Ascending aorta (tissue), 2 donors: Measurements from ENCODE around the gene PGGHG. TPM values are rescaled to one million over a fixed set of nuclear protein-coding genes. Genes with fewer than 3 reads are reported as not detected.

ENCODE experiments used
- DNase-seq, 2 donors: peaks; one replicate each; pipeline ENCODE4 v3.0.0-alpha.2; 2019; ENCODE audit warnings: low spot score in 2 of 2
- H3K27ac ChIP-seq, 2 donors: fragments of 200-600 bp; sonication (generic); one replicate each; pipeline ENCODE4 v1.5.1; 2016 to 2017; ENCODE audit warnings: mild to moderate bottlenecking in 1 of 2
- H3K27me3 ChIP-seq: fragments of 200-600 bp; sonication (generic); one replicate; pipeline ENCODE4 v1.5.1; 2017
- H3K36me3 ChIP-seq, 2 donors: fragments of 200-600 bp; sonication (generic); one replicate each; pipeline ENCODE4 v1.5.1; 2016
- H3K4me1 ChIP-seq, 2 donors: fragments of 200-600 bp; sonication (generic); one replicate each; pipeline ENCODE4 v1.5.1; 2016 to 2017; ENCODE audit warnings: mild to moderate bottlenecking in 1 of 2
- H3K4me3 ChIP-seq, 2 donors: fragments of 200-600 bp; sonication (generic); one replicate each; pipeline ENCODE4 v1.5.1; 2016 to 2017; ENCODE audit warnings: mild to moderate bottlenecking in 1 of 2
- H3K9me3 ChIP-seq, 2 donors: fragments of 200-600 bp; sonication (generic); one replicate each; pipeline ENCODE4 v1.5.1; 2016
- intact Hi-C: fragments of 100-400 bp; cut with DNase I; formaldehyde crosslinking; loops from one replicate; pipeline ENCODE4 v1.15.1; 2023
- total RNA-seq: library from RNA; depleted of rRNA; stranded (reverse); fragments of >200 nt; gene quantifications from one replicate; pipeline ENCODE4 v1.1.0, GENCODE V29; 2016
- TF ChIP-seq, protein P1 (sequence below), 3 experiments: fragments of 200-600 bp in 2 of 3; fragments of 450-650 bp in 1 of 3; sonication (generic) in 2 of 3; IDR thresholded peaks; one replicate each; pipeline ENCODE4 v1.5.1; 2016 to 2019; ENCODE audit warnings: antibody characterized with exemption in 3 of 3, mild to moderate bottlenecking in 1 of 3, moderate library complexity in 1 of 3

PGGHG gene
- total RNA-seq, 1 donor from 2014 or later: 155 TPM

DNA sequence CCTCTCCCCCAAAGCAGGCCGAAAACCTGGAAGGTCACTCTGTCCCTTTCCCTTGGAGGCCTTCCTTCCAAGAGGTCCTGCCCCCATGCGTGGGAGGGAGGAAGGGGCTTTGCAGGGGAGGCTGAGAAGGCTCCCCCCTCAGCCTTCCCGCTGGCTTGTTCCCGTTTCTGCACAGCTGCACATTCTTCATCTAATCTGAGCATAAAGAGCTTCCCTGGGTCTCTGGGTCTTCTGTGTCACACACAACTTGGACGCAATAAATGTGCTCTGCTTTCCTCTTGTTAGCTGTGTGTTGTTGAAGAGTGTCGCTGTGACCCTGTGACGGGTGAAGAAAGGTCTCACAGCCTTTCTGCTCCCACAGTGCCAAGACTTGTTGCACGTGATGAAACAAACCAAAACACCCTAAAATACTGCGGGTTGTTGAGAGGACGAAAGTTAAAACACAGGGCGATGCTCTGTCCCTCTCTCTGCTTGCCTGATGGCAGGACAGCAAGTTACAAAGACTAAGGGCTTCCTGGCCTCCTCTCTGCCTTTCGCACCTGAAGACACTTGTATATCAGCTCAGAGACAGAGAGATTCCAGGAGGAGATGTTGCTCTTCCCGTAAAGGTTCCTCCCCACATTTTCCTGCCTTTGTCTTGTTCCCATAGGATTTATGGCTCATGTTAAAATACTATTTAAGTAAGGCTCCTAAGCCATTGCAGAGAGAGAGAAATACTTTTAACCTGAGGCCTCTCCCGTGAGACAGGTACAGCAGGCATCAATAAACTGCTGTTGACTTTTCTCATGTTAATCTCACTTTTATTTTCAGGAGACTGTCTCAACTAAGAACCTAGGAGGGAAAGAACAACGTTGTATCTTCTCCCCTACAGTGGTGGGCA, 47.1 kb downstream of the PGGHG start:
- no peaks in the 10 kb centered on the region for H3K9me3 ChIP-seq
- H3K27ac ChIP-seq: peak overlapping the region; percentile 61 to 62
- no peaks in the 10 kb centered on the region for H3K4me1 ChIP-seq
- no peaks in the 10 kb centered on the region for H3K27me3 ChIP-seq
- no peak overlapping the region for H3K4me3 ChIP-seq
- H3K36me3 ChIP-seq: no peaks in the 10 kb centered on the region
- TF ChIP-seq, protein P1, sequence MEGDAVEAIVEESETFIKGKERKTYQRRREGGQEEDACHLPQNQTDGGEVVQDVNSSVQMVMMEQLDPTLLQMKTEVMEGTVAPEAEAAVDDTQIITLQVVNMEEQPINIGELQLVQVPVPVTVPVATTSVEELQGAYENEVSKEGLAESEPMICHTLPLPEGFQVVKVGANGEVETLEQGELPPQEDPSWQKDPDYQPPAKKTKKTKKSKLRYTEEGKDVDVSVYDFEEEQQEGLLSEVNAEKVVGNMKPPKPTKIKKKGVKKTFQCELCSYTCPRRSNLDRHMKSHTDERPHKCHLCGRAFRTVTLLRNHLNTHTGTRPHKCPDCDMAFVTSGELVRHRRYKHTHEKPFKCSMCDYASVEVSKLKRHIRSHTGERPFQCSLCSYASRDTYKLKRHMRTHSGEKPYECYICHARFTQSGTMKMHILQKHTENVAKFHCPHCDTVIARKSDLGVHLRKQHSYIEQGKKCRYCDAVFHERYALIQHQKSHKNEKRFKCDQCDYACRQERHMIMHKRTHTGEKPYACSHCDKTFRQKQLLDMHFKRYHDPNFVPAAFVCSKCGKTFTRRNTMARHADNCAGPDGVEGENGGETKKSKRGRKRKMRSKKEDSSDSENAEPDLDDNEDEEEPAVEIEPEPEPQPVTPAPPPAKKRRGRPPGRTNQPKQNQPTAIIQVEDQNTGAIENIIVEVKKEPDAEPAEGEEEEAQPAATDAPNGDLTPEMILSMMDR (IDR thresholded peaks at IDR 0.05): no peak
- intact Hi-C loops: no loop called here
- DNase-seq: no peak

DNA sequence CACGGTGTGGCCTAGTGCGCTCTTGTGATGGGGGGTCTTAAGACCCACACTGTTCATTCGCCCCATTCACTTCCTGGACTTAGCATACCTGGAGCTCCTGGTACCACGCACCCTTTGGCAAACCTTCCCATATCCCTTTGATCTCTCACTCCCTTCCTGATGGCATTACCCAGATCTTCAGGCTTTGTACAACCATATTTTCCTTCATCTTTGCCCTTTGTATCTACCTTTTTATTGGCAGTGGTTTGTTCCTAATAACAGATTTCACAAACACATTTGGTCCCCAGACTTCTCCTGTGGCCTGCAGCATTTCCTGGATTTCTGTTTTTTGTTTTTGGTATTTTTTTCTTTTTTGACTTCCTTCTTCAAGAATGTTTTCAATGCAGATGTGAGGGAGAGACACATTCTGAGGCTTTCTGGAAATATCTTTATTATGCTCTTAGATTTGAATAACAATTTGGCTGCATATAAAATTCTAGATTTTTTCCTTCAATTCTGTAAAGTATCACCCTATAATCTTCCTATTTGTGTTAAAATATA, 47.8 kb downstream of the PGGHG start:
- Histone ChIP-seq H3K4me1 (no peaks in the 10 kb centered on the region), H3K27ac (peak overlapping the region; percentile 61 to 62), H3K36me3 (no peaks in the 10 kb centered on the region), H3K4me3 (no peak overlapping the region), H3K27me3 (no peaks in the 10 kb centered on the region), H3K9me3 (no peaks in the 10 kb centered on the region)
- TF ChIP-seq, protein P1 (IDR thresholded peaks at IDR 0.05): no peak
- DNase-seq: no peak
- intact Hi-C loops: no loop called here

DNA sequence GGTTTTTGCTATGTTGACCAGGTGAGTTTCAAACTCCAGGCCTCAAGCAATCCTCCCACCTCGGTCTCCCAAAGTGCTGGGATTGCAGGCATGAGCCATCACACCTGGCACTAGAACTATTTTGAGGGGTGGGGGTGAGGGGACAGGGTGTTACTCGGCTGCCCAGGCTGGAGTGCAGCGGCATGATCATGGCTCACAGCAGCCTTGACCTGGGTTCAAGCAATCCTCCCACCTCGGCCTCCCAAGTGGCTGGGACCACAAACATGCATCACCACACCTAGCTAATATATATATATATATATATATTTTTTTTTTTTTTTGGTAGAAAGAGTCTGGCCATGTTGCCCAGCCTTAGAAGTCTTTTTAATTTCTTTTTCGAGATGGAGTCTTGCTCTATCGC, 48.8 kb downstream of the PGGHG start:
- TF ChIP-seq, protein P1 (IDR thresholded peaks at IDR 0.05): no peak
- Histone ChIP-seq H3K27ac (no peak overlapping the region), H3K36me3 (no peaks in the 10 kb centered on the region), H3K4me1 (no peaks in the 10 kb centered on the region), H3K4me3 (no peak overlapping the region), H3K27me3 (no peaks in the 10 kb centered on the region), H3K9me3 (no peaks in the 10 kb centered on the region)
- no peak for DNase-seq
- intact Hi-C loops: no loop called here

DNA sequence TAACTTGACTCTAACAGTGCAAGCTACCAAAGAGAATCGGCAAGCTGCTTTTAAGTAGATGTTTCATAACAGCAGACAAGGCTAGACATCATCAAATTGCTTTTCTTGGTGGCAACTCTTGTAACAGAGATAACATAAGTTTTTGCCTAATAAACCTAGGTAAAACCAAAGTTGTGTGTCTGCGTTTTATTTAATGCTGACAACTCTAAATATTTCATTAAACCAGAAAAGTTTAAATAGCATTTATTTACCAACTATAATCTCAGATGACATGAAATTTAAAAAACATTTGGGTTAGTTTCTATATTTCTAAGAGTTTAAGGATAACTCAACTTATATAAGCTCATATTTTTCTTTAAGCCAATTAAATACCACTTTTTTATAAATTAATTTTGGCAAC, 51.0 kb downstream of the PGGHG start:
- intact Hi-C loops: no loop called here
- Histone ChIP-seq H3K4me1 (no peaks in the 10 kb centered on the region), H3K36me3 (no peaks in the 10 kb centered on the region)

DNA sequence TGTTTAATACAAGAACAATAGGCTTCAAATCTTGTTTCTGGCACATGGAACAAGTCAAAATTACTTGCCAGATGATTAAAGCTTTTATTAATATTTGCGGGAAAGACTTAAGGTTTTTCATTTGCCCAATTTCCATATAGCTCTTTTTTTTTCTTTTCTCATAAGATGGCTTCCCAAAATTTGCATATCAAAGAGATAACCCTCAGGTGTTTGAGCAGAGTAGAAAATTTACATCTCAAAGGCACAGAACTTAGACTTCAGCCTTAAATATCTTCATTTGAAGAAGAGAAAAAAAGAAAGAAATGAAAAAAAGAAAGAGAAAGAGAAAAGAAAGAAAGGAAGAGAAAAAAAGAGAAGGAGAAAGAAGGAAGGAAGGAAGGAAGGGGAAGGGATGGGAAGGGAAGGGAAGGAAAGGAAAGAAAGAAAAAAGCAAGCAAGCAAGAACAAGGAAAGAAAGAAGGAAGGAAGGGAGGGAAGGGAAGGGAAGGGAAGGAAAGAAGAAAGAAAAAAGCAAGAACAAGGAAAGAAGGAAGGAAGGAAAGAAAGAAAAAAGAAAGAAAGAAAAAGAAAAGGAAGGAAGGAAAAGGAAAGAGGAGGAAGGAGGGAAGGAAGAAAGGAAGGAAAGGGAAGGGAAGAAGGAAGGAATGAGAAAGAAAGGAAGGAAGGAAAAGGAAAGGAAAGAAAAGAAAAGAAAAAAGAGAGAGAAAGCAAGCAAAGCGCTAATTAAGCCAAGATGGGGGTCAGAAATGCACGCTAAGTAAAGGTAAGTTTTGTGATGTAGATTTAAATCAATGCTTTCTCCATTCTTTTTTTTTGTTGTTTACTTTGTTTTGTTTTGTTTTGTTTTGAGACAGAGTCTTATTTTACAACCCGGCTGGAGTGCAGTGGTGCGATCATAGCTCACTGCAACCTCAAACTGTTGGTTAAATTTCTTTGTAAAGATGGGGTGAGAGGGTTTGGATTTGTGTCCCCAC, 51.9 kb downstream of the PGGHG start:
- H3K9me3 ChIP-seq: no peaks in the 10 kb centered on the region
- no peaks in the 10 kb centered on the region for H3K4me1 ChIP-seq
- TF ChIP-seq, protein P1 (IDR thresholded peaks at IDR 0.05): no peak
- H3K27ac ChIP-seq: no peak overlapping the region
- intact Hi-C loops: no loop called here
- H3K27me3 ChIP-seq: no peaks in the 10 kb centered on the region
- no peak overlapping the region for H3K4me3 ChIP-seq
- no peak for DNase-seq
- no peaks in the 10 kb centered on the region for H3K36me3 ChIP-seq

More for the DNA sequence above, 51.0 kb downstream of the PGGHG start:
- no peak for DNase-seq
- TF ChIP-seq, protein P1 (IDR thresholded peaks at IDR 0.05): no peak
- Histone ChIP-seq H3K27ac (no peak overlapping the region), H3K4me3 (no peak overlapping the region), H3K27me3 (no peaks in the 10 kb centered on the region), H3K9me3 (no peaks in the 10 kb centered on the region)
